BE2C (cell line): ENCODE data around the gene GPR18.

Source experiments
- DNase-seq: peaks from one replicate; pipeline ENCODE4 v3.0.0-alpha.2; 2020
- H3K27me3 ChIP-seq: fragments of 250-450 bp; sonication (Bioruptor Pico); 2 replicates; pipeline ENCODE4 v1.5.1; 2020; ENCODE audit warnings: mild to moderate bottlenecking
- H3K36me3 ChIP-seq: fragments of 250-450 bp; sonication (Bioruptor Pico); 2 replicates; pipeline ENCODE4 v1.5.1; 2020; ENCODE audit warnings: mild to moderate bottlenecking
- H3K4me1 ChIP-seq: fragments of 250-450 bp; sonication (Bioruptor Pico); 2 replicates; pipeline ENCODE4 v1.5.1; 2020
- H3K4me3 ChIP-seq: 2 replicates; pipeline ENCODE4 v1.5.1; 2011; ENCODE audit warnings: low read depth, low read length
- H3K9me3 ChIP-seq: fragments of 250-450 bp; sonication (Bioruptor Pico); 2 replicates; pipeline ENCODE4 v1.5.1; 2020
- TF ChIP-seq, protein P1 (sequence below): IDR thresholded peaks from 2 replicates; pipeline ENCODE4 v1.5.1; 2012; ENCODE audit warnings: mild to moderate bottlenecking, low read depth, low read length

GPR18 gene

DNA sequence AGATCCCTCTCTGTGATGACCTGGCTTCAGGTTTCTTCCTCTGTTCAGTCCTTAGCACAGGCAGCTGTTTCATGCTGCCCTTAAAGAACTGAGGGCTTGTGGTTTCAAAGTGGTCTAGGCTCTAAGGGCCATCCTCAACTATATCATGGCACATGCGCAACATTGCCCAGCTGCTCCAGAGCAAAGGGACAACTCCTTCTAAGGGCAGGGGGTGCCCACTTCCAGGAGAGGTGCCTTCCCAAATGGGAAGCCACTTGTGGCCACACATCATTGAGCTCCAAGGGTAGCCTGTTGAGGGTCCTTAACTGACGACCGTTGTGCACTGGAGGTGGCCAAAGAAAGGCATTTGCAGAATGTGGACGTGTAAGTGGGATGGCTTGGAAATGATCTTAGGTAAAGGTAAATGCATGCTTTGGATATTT lies 41.8 kb upstream of the GPR18 start:
- H3K4me3 ChIP-seq = no peak overlapping the region
- DNase-seq = no peak

DNA sequence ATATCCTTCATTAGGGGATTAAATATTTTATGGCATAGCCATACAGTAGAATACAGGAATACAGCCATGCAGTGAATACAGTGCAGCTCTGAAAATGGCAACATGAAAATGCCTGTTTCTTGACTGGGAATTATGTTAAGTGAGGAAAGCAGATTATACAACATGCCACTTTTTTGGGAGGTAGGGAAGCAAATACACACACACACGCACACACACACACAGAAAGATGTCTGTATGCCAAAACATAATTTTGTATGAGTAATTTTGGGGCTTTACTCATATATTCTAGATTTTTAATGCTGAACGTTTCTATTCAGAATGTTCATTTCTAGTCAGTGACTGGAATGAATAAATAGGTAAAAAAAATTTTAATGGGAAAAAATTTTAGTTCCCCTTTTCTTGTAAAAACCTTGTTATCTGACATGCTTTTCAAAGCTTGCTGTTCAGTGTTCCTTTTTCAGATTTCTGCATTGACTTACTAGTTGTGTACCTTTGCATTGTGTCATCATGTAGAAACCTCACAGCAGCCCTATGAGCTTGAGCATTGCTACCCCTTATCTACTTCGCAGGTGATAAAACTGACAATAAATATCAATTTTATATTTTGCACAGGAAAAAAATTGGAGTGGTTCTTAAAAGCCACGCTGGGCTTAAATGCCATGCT lies 41.2 kb upstream of the GPR18 start:
- no peak for DNase-seq
- TF ChIP-seq, protein P1, sequence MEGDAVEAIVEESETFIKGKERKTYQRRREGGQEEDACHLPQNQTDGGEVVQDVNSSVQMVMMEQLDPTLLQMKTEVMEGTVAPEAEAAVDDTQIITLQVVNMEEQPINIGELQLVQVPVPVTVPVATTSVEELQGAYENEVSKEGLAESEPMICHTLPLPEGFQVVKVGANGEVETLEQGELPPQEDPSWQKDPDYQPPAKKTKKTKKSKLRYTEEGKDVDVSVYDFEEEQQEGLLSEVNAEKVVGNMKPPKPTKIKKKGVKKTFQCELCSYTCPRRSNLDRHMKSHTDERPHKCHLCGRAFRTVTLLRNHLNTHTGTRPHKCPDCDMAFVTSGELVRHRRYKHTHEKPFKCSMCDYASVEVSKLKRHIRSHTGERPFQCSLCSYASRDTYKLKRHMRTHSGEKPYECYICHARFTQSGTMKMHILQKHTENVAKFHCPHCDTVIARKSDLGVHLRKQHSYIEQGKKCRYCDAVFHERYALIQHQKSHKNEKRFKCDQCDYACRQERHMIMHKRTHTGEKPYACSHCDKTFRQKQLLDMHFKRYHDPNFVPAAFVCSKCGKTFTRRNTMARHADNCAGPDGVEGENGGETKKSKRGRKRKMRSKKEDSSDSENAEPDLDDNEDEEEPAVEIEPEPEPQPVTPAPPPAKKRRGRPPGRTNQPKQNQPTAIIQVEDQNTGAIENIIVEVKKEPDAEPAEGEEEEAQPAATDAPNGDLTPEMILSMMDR = no peak
- H3K9me3 ChIP-seq = no peaks in the 10 kb centered on the region
- no peaks in the 10 kb centered on the region for H3K4me1 ChIP-seq
- no peaks in the 10 kb centered on the region for H3K27me3 ChIP-seq
- H3K4me3 ChIP-seq = no peak overlapping the region
- no peaks in the 10 kb centered on the region for H3K36me3 ChIP-seq

More for the DNA sequence above, 41.8 kb upstream of the GPR18 start:
- H3K27me3 ChIP-seq = no peaks in the 10 kb centered on the region
- no peaks in the 10 kb centered on the region for H3K36me3 ChIP-seq
- H3K9me3 ChIP-seq = no peaks in the 10 kb centered on the region
- no peaks in the 10 kb centered on the region for H3K4me1 ChIP-seq
- TF ChIP-seq, protein P1 = no peak

DNA sequence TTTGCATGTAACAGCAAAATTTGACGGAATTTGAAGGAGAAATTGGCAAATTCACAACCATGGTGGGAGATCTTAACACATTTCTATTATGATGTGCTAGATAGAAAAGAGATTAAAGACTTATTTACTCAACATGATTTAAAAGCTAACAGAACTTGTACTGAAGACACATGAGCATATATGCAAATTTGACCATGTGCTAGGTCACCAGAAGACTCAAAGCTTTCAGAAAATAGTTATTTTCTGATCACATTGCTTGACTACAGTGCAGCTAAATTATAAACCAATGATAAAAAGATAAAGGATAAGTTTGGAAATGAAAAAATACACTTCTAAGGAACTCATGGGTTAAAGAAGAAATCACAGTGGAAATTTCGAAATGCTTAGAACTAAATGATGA lies 39.9 kb upstream of the GPR18 start:
- DNase-seq = no peak
- no peaks in the 10 kb centered on the region for H3K36me3 ChIP-seq
- no peak overlapping the region for H3K4me3 ChIP-seq
- TF ChIP-seq, protein P1 = no peak
- no peaks in the 10 kb centered on the region for H3K4me1 ChIP-seq
- H3K9me3 ChIP-seq = no peaks in the 10 kb centered on the region
- H3K27me3 ChIP-seq = no peaks in the 10 kb centered on the region

DNA sequence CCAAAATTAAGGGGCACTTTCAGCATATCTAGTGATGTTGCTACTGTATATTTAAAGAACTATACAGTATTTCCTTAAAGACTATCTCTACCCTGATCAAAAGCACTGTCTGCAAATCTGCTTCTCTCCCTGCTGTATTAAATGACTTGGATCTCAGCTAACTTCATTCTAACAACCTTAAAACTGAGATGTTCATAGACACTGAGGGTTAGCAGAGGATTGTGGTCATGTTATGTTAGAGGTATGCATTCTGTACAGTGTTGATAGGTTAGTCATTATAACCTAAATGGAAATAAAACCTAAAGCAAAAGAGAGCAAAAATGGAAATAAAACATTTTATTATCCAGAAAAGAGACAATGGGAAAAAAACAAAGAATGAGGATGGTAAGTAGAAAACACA lies 39.2 kb upstream of the GPR18 start:
- DNase-seq = no peak
- Histone ChIP-seq H3K27me3 (no peaks in the 10 kb centered on the region), H3K4me3 (no peak overlapping the region), H3K9me3 (no peaks in the 10 kb centered on the region), H3K36me3 (no peaks in the 10 kb centered on the region), H3K4me1 (no peaks in the 10 kb centered on the region)
- TF ChIP-seq, protein P1 = no peak

DNA sequence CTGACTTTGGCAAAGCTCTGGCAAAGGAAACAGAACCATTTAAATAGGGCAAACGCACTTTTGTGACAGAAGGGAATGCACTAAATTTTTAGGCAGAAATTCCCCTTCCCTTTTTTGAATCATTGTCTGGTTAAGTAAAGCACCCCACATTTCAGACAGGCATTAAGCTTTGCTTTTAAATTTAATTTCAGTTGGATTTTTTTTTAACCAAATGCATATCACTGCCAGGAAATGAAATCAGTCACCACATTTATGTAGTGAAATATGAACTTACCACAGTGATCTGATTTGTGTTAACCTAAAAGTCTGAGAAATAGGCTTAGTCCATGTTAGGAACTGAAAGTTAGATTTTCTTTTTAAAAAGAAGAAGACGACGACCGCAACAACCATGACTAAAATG lies 38.2 kb upstream of the GPR18 start:
- Histone ChIP-seq H3K4me1 (no peaks in the 10 kb centered on the region), H3K9me3 (no peaks in the 10 kb centered on the region), H3K36me3 (no peaks in the 10 kb centered on the region), H3K4me3 (no peak overlapping the region), H3K27me3 (no peaks in the 10 kb centered on the region)
- DNase-seq = no peak
- TF ChIP-seq, protein P1 = no peak

DNA sequence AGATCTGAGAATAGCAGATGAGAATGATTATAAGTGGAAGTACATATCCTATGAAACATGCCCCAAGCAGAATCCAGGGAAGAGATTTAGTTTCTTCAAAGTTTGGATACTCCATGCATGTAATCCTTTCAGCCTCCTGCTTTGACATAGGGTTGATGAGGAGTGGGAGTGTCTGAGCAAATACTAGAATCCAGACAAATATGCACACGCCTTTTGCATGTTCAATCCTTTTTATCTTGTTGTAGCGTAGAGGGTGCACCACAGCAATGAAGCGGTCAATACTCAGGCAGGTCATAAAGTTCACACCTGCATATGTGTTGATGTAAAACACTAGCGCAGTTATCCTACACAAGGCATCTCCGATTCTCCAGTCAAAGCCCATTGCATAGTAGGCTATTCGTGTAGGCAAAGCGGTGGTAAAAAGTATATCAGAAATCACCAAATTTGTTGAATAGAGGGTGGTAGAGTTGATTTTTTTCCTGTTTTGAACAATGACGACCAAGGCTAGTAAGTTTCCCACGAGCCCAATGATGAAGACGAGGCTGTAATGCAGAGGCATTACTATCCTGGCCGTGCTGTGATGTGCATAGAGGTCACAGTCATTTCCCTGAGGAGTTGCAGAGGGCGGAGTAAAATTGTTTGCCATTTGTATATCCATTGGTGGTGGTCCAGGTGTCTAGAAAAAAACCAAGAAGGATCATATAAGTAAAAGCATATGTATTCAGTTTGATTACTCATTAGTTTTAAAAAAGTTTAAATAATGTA lies 37.5 kb upstream of the GPR18 start:
- Histone ChIP-seq H3K4me3 (no peak overlapping the region), H3K27me3 (no peaks in the 10 kb centered on the region), H3K4me1 (no peaks in the 10 kb centered on the region), H3K9me3 (no peaks in the 10 kb centered on the region), H3K36me3 (no peaks in the 10 kb centered on the region)
- no peak for DNase-seq
- TF ChIP-seq, protein P1 = no peak
